Activated CD4-positive, CD25-positive, alpha-beta regulatory T cell treated with anti-CD3 and anti-CD28 coated beads, Interleukin-2, amount 50 U/mL, for 24 hours (primary cell): Measurements from ENCODE around the gene PARD3B.

Experiments used
- ATAC-seq, 2 donors: fragments of 150-1000 bp; cut with Tn5 transposase; one replicate each; pipeline ENCODE4 v1.10.0; 2021; ENCODE audit warnings: mild to moderate bottlenecking in 1 of 2, moderate library complexity in 1 of 2

Gene PARD3B

DNA sequence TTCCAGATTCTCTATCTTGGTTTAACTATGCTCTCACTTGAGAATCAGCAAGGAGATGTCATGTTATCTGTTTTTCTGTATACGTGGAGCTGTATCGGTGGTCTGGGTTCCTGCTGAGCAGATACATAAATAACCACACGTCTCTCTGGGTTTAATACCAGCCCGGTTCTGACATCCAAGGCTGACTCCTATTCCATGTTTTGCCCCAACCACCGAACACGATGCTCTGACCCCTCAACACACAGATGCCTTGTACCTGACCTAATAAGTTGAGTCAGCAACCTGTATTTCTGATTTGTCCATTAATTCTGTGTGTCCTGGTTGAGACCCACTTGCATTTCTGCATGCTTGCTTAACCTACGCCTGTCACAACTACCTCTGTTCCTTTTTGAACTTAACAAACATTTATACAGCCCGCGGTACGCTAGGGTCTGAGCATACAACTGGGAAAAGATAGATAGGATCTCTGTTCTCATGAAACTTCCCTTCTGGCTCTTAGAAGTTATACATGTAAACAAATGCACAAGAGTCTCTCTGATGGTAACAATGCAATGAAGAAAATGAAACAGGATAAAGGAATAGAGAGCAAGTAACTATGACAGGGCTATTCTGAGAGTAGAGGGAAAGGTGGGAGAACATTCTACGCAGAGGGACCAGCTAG lies 480.4 kb downstream of the PARD3B start:
- ATAC-seq, result no peak

DNA sequence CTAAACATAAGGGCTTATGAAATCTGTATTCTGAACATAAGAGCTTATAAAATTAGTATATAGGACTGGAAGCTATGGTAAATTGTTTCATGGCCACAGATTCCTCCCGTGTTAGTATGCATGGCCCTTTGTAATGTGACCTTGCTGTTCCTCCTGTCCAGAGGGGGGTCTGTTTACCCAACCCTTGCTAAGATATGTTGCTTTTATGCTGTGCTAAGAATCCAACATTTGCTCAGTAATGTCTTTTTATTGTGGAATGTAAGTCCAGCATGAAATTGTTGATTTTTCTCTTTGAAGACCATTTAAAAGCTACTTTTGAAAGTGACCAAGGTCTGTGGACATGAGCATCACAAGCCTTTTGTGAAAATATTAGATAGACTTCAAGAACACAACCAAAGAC lies 485.4 kb downstream of the PARD3B start:
- no peak for ATAC-seq

DNA sequence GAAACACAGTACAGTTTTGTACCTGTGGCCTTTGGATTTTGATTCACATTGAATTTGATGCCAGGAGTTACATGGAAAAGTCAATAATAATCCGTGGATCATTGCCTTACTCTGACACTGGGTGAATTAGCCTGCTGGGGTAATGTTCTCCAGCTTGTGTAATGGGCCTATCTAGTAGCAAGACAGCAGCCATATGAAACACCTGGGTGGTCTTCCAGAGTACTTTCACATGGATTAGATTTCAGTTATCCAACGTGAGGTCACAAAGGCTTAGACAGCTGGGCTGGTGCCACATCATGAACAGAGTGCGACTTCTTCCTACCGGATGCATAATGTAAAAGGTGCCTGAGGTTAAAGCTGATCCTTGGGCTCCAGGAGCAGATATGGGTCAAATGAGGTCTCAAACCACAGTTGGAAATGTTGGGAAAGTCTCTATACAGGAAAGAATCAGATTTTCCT lies 486.8 kb downstream of the PARD3B start:
- no peak for ATAC-seq

DNA sequence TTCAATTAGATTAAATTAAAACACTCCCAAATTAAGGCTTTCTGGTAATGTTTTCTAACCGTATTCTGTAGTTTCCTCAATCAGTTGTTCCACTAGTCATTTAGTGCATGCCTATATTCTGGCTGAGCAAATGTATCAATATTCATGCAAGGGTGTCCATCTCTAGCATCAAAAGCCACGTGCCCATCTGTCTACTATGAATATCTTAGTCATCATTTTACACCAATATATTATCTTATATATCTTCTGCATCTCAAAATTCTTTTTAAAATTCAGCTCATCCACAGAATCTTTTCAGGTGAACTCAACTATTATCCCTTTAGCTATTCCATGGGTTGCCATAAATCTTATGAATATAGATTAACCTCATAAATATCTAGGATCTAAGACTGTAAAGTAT lies 488.2 kb downstream of the PARD3B start:
- no peak for ATAC-seq

DNA sequence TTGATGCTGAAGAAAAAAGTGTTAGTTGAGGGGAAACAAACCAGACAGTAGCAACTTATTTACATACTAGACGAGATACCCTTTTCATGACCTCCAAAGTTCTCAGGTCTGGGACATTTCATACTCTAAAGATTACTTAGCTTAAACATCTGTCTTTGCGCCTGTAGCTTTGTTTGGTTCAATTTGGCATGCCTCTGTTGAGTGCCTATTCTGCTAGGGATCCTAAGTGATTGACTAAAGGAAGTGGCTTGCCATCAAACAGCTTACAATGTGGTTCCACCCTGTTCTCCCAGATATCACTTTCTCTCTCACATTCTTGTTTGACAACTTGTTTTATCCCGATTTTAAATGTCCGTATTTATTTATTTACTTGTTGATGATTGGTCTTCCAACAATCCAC lies 488.8 kb downstream of the PARD3B start:
- ATAC-seq, result no peak

DNA sequence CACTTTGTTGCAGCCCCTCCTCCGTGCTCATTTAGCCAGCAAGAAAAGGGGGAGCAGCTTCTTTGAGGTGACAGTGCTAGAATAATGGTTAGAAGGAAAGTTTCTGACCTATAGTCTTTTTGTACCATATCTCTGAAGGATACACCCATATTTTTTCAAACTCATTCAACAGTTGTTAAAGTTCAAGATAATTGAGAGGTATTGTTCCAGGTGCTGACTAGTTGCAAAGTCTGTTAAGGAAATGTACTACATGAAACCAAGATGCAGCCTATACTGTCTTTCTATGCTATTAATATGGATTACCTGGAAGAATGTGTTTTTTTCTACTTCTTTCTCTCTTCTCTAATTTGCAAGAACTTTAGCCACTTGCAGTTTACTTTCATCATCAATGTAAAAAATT lies 495.0 kb downstream of the PARD3B start:
- no peak for ATAC-seq

DNA sequence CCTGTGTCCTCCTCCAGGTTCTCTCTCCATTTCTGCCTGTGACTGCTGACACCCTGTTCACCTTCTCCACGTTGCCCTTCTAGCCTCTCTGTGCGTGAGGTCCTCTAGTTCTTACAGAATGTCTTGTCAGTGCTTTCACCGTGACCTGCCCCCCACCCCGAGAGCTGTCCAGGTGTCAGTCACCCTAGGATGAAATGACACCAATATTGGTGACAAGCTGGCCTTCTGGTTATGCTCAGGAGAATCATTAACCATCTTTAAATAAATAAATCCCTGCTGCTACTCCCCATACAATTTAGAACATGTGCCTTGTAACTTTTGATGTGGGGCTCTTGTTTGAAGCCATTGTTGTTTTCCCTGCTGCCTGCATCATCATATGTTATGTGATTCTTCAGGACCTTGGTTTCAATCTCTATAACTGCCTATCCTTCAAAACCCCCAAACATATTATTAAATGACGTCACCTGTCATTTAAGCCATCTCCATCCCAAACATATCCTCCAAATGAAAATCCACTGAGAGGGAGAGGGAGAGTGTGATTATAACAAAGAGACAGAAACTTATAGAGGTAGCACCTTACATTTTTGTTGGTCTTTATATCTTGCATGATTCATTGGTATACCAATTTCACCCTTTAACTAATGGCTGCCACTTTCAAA lies 496.3 kb downstream of the PARD3B start:
- ATAC-seq, result no peak

DNA sequence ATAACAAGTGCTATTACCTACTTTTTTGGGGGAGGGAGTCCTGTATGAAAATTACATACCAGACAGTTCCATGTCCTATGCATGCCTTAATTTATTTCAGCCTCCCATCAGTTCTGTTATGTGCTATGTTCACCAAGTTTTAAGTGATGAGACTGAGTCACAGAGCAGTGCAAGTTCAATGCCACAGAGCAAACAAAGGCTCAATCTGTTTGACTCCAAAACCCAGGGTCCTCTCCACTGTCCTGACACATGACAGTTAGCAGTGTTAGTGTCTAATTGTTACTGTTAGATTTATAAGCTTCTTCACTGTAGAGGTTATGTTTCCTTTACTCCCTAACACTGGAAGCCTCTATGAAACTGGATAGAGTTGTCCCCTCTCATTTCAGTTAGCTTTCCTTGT lies 498.0 kb downstream of the PARD3B start:
- ATAC-seq, result no peak

DNA sequence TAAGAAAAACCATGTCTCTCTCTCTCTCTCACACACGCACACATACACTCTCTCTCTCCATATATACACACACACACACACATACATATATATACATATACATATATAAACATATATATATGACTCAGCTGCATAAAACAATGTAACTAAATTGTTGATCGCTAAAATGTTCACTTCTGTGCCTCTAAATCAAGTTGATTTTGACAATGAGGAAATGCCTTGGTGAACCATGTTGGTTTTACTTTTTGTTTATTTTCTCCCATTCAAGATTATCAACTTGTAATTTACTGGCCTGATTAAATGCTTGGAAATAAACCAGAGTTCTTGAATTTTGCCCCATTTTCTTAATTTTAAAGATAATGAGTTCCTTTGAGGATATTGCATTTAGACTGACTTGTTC lies 500.4 kb downstream of the PARD3B start:
- no peak for ATAC-seq

DNA sequence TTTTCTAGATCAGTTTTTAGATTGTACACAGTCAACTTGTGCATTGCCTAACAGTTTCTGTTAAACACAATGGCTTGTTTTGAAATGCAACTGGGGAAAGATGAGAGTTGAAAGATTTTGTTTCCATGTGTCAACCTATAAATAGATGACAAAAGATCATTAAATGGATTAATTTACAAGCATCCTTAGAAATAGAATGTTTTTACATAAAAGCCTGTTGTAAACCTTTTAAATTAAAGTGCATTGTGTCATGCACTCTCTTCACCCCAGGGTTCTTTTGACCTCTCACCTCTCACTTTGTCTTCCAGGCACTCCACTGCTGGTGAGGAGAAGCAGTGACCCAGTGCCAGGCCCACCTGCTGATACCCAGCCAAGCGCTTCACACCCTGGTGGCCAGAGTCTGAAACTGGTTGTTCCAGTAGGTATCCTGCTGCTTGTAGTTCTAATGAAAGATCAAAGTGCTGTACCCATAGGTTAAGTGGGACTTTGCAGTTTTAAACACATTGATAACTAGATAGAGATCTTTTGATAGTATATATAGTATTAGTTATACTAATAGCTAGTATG lies 502.1 kb downstream of the PARD3B start:
- ATAC-seq, result no peak

DNA sequence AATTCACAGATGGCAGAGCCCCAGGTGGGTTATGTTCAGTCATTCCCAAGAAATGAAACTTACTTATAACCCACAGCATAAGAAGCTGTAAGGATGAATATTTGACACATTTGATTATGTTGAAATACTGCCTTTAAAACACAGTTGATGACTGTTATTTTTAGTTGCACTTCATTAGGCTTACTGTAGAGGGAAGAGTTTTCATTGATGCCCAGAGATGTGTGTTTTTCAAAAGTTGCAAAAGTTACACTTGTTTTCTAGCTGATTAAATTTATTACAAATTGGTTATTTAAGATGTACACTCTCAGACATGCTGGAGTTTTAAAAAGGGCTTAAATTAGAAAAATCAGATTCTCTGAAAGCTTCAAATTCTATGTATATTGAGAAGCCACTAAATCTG lies 506.1 kb downstream of the PARD3B start:
- no peak for ATAC-seq

DNA sequence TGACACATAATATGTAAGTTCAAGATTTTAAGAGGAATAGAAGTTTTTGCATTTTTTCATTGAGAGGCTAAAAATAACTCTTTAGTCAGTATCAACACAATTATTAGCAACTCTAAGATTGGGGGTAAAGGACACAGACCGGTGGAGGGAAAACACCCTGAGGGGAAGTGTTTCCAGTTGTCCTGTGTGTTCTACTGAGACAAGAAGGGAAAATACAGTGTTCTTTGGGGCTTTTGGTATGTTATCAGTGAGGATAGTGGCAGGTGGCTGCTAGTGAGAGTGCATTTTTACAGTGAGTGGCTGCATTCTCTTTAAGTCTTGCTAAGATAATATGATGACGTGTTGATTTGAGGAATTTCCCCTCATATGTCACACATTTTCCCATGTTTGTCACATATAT lies 507.5 kb downstream of the PARD3B start:
- no peak for ATAC-seq

DNA sequence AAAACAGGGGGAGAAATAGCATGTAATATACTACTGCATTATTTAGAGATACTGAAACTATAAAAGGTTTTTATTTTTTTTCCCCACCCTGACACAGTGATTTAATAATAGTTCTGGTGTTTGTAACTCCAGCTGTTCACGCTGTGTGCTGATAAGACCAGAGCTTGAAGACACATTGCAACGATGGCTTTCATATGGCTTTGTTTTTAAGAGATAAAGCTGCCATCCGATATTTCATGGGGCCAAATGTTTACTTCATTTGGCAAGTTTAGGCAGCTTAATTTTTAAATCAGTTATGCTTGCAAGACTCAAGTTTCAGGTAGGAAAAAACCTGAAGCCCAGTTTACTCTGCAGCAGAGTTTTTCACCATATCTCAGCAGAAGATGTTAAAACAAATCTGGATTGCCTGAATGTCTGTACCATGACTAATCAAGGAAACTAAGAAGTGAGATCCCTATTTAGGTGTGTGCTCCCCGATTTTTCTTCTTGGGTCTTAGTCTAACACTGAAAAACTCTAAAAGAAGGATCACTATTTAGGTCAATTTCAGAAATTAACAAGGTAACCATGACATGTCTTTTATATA lies 508.6 kb downstream of the PARD3B start:
- no peak for ATAC-seq

DNA sequence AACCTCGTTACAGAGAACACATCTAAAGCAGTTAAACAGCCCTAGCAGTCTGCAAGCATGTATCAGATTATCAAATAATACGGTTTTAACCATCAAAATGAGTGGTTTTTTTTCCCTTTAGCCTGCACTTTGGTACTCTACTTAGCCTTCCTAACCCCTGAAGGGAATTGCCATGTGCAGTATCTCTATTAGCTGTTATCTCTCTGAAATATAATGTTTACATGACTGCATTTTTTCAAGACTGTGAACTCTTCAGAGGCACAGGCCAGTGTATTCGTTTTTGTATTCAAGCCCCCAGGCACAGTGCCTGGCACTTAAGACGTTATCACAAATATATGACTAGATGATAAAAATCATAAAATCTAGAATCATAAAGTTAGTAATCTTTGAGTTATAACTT lies 509.5 kb downstream of the PARD3B start:
- no peak for ATAC-seq

DNA sequence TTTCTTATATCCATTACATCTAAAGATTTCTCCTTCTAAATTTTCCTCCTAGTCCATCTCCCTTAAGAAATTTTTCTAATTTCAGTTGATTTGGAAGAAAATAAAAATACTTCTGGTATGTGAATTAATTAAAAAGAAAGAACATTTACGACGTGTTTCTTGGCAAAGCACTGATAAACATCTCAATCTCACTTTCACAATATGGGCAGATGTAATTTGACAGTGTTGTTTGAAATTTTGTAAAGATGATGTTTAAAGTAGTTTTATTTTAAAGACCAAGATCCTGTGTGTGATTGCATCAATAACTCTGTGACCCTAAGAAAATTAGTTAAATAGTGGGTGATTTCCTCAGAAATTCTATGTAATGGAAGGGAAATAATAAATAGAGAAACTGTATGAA lies 510.0 kb downstream of the PARD3B start:
- no peak for ATAC-seq

DNA sequence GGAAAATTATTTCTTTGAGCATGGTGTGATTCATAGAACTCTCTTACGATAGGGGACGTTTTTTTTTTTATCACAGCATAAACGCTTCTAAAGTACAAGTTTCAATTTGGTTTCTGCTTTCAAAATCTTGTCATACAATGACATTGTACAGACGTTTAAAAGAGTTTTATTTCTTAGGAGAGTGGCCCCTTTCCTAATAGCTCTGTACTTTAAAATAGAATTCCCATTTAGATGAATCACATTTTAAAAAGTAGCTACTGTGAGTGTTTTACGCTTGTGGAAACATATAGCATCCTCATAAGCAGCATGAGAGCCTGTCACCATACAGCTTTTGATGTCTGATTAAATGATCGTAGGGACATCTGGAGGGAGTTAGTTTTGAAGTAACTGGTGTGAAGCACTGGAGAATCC lies 510.9 kb downstream of the PARD3B start:
- peak; percentile 28 to 62 for ATAC-seq

DNA sequence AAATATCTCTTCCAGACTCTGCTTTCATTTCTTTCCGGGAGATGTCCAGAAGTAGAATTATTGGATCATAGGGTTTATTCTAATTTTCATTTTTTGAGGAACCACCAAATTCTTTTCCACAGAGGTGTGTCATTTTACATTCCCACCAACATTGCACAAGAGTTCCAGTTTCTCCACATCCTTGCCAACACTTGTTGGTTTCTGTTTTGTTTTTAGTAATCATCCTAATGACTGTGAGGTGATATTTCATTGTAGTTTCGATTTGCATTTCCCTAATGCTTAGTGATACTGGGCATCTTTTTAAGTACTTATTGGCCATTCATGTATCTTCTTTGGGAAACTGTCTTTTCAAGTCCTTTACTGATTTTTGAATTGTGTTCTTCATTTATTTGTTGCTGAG lies 513.1 kb downstream of the PARD3B start:
- peak in 1 of 2 donors; percentile 36 for ATAC-seq

DNA sequence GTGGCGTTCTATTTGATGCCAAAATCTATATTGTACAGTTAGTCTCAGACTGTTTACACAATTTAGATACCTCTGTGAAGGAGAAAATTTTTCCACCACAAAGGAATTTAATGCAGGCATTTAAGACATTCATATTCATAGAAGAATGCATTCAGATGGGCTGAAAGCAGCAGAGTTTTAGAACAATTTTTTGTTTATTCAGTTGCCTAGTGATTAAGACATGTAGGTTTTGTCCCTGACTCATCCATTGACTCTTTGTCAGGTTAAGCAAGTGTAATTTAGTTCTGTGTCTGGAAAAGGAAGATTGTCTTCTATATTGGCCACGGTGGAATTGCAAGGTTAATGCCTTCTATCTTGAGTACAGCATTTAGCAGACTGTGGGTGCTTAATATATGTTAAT lies 515.0 kb downstream of the PARD3B start:
- ATAC-seq, result no peak

DNA sequence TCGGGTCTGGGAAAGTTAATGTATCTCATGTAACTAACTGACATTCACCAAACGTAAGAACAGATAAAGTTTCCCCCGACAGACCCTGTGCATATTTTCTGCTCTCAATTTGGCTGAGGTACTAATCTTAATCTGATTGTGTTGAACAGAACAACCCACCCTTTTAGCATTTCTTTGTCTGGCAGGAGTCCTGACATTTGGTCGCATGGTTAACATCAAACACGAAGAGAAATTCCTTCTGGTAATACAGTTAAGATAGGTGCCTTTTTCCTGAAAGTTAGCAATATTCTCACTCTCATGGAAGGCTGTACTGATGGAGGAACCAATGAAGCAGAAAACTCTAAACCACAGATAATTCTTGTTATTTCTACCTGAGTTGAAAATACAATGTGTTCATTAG lies 520.8 kb downstream of the PARD3B start:
- no peak for ATAC-seq

DNA sequence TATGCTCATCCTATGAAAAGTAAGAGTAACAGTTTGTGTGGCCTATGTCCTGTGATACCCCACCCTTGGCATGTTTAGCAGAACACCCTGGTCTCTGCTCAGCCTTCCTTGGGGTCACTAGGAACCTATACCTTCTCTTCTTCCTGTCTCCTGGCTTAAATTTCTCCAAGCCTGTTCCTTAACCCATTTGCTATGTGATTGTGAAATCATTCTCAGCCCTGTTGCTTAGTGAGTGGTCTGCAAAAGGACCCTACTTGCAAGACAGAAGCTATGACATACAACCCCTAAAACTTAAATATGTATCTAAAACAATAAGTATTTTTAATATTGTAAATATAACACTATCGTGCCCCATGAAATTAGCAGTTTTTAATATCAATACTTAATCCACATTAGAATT lies 524.7 kb downstream of the PARD3B start:
- ATAC-seq, result no peak

DNA sequence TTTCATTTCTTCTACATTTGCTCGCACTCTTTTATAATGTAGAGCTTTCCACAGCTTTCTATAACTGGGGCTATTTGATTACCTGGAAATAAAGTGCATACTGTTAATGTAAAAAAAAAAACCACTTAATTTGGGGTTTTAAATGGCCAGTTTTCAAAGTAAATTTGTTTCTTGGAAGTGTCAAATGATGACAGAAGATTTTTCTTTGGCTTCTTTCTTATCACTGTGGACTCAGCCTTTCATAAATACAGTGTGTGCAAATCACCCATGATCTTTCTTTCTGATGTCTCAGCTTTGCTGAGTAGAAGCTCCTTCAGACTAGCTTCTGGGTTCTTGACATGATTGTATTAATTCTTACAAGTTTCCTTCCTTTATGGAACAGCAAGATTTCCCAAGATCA lies 525.6 kb downstream of the PARD3B start:
- no peak for ATAC-seq

DNA sequence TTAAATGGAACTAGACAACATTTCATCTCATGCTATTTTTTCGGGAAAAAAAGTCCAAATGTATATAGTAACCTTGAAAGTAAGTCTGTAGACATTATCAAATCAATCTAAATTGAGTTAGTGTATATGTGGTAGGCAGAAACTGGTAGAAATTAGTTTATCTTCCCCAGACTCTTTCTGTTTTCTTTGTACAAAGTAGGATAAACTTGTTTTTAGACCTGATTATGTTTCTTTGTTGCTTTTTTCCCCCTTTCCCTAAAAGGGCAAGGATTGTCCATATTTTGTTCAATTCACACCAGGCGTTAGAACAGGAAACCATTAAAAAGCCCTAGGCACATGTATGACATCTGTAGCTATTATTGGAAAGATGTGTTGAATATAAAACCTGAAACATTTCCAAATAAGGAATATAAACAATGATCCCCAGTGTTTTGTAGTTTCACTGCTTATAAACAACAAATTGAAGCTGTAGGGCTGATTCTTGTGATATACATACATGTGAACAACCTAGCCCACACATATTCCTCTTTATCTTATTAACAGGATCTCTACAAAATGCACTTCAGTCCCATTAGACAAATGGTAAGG lies 528.3 kb downstream of the PARD3B start:
- ATAC-seq, result no peak

DNA sequence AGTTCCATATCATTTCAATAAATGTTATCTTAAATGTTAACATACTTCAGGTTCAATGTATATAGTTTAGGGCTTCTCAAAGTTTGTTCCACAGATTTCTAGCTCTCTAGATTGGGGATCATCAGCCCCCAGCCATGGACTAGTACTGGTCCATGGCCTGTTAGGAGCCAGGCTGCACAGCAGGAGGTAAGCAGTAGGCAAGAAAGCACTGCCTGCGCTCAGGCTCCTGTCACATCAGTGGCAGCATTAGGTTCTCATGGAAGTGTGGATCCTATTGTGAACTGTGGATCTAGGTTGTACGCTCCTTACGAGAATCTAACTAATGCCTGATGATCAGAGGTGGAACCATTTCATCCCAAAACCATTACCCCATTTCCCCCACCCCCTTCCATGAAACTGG lies 531.1 kb downstream of the PARD3B start:
- no peak for ATAC-seq

DNA sequence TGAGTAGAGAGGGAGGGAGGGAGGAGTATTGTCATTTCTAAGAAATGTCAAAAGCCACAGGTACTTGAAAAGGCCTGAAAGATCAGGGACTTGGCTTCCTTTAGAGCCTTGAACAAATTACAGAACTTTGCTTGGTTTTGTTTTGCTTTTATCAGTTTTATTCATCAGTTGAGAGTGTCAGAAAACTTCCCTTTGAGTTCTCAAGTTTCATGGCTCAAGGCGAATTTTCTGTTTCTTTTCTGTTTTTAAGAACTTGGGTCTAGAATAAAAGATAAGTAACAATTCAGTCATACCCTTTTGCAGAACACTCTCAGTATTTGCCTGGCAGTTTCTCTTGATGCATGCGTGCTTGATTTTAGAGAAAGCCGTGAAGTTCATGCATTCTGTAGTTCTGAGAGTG lies 531.9 kb downstream of the PARD3B start:
- peak; percentile 76 to 80 for ATAC-seq
